Endothelial cell of umbilical vein (primary cell): Measurements from ENCODE around the gene TH. TPM values are rescaled to one million over a fixed set of nuclear protein-coding genes. Genes with fewer than 3 reads are reported as not detected.

Source experiments
- BruUV-seq: library from RNA; stranded (reverse); fragments of 400-500 nt; replicated peaks from 2 replicates; lab custom pipeline; 2021; lab: Mats Ljungman, UMichigan
- CTCF ChIA-PET: fragments of 300-600, 350-600 bp; sonication (Branson Sonifier 250); formaldehyde crosslinking; loops from one replicate; lab custom pipeline; 2021; ENCODE audit warnings: antibody characterized with exemption, inconsistent platforms; lab: Charles Lee
- POLR2A ChIA-PET: fragments of 300-600, 350-600 bp; sonication (Branson Sonifier 250); formaldehyde crosslinking; loops from one replicate; lab custom pipeline; 2021; ENCODE audit warnings: antibody characterized with exemption, inconsistent platforms; lab: Charles Lee
- DNase-seq: peaks from one replicate; pipeline ENCODE4 v3.0.0-alpha.2; 2011; ENCODE audit warnings: low read depth, low spot score
- FAIRE-seq: peaks from 2 replicates; lab custom pipeline; 2011; peaks lifted over from hg19 to GRCh38; lab: Jason Lieb, UNC
- H2AFZ ChIP-seq: 2 replicates; pipeline ENCODE4 v1.6.0; 2012; ENCODE audit warnings: low read depth, low read length, control low read depth, inconsistent platforms
- H3K27ac ChIP-seq: 2 replicates; pipeline ENCODE4 v1.5.1; 2011; ENCODE audit warnings: low read depth, mild to moderate bottlenecking, control low read depth, low read length, moderate library complexity; ENCODE audit not compliant: insufficient read depth
- H3K27me3 ChIP-seq, 2 experiments: 2 replicates each; pipeline versions ENCODE4 v1.6.0 to v1.6.1; 2011; ENCODE audit warnings: low read length in 2 of 2, mixed read lengths in 1 of 2; ENCODE audit not compliant: control insufficient read depth in 2 of 2, insufficient read depth in 2 of 2
- H3K36me3 ChIP-seq, 2 experiments: 2 replicates in 1 of 2; 3 replicates in 1 of 2; pipeline ENCODE4 v1.5.1; 2011; ENCODE audit warnings: low read length in 2 of 2, mild to moderate bottlenecking in 1 of 2, moderate library complexity in 1 of 2; ENCODE audit not compliant: control insufficient read depth in 2 of 2, insufficient read depth in 2 of 2; ENCODE audit errors: extremely low read depth in 1 of 2
- H3K4me1 ChIP-seq: 3 replicates; pipeline ENCODE4 v1.5.1; 2011; ENCODE audit warnings: mild to moderate bottlenecking, low read length; ENCODE audit not compliant: control insufficient read depth, insufficient read depth; ENCODE audit errors: extremely low read depth
- H3K4me2 ChIP-seq: 2 replicates; pipeline ENCODE4 v1.6.1; 2011; ENCODE audit warnings: low read length, control low read depth, mixed read lengths; ENCODE audit not compliant: insufficient read depth
- H3K4me3 ChIP-seq, 3 experiments: fragments of 200-600 bp in 1 of 3; sonication (generic), shearing (Covaris generic) in 1 of 3; replicated peaks in 1 of 3; 2 replicates each; pipeline ENCODE4 v1.5.1; 2011 to 2016; ENCODE audit warnings: control low read depth in 3 of 3, low read length in 3 of 3, mild to moderate bottlenecking in 2 of 3, inconsistent platforms in 1 of 3, low read depth in 1 of 3, moderate library complexity in 1 of 3; ENCODE audit not compliant: insufficient read depth in 1 of 3
- H3K79me2 ChIP-seq: 2 replicates; pipeline ENCODE4 v1.6.0; 2012; ENCODE audit warnings: low read length, inconsistent platforms; ENCODE audit not compliant: control insufficient read depth, insufficient read depth
- H3K9ac ChIP-seq: replicated peaks from 2 replicates; pipeline ENCODE3; 2011; ENCODE audit warnings: low read length, control low read depth; ENCODE audit not compliant: insufficient read depth; ENCODE audit errors: extremely low read depth
- H3K9me1 ChIP-seq: replicated peaks from 3 replicates; pipeline ENCODE4 v1.6.0; 2011; ENCODE audit warnings: mild to moderate bottlenecking, low read length; ENCODE audit not compliant: control insufficient read depth, insufficient read depth; ENCODE audit errors: extremely low read depth
- H3K9me3 ChIP-seq: replicated peaks from 2 replicates; pipeline ENCODE4 v1.5.1; 2012; ENCODE audit warnings: low read length, inconsistent platforms; ENCODE audit not compliant: control insufficient read depth, insufficient read depth
- H4K20me1 ChIP-seq: replicated peaks from 2 replicates; pipeline ENCODE3; 2011; ENCODE audit warnings: mild to moderate bottlenecking, low read length; ENCODE audit not compliant: control insufficient read depth, insufficient read depth; ENCODE audit errors: extremely low read depth
- EZH2 ChIP-seq: IDR thresholded peaks from 2 replicates; pipeline ENCODE4 v1.6.1; 2012; ENCODE audit warnings: borderline replicate concordance, low read depth, mild to moderate bottlenecking, moderate library complexity, low read length, inconsistent platforms; ENCODE audit not compliant: severe bottlenecking
- FOS ChIP-seq: IDR thresholded peaks from 2 replicates; pipeline ENCODE4 v1.6.1; 2011; ENCODE audit warnings: mild to moderate bottlenecking, low read length, moderate library complexity, borderline replicate concordance; ENCODE audit not compliant: insufficient read depth
- GATA2 ChIP-seq: IDR thresholded peaks from 2 replicates; pipeline ENCODE4 v1.7.0; 2011; ENCODE audit warnings: low read depth, mild to moderate bottlenecking, moderate library complexity, mixed read lengths, low read length; ENCODE audit not compliant: insufficient read length, insufficient read depth
- JUN ChIP-seq: IDR thresholded peaks from 2 replicates; pipeline ENCODE4 v1.6.1; 2011; ENCODE audit warnings: borderline replicate concordance, low read depth; ENCODE audit not compliant: insufficient read length, insufficient read depth
- MAX ChIP-seq: IDR thresholded peaks from 2 replicates; pipeline ENCODE4 v1.6.1; 2011; ENCODE audit not compliant: insufficient read depth, insufficient read length
- MYC ChIP-seq: IDR thresholded peaks from one replicate; pipeline ENCODE4 v1.6.1; 2011; ENCODE audit warnings: mild to moderate bottlenecking, low read depth, low read length
- POLR2A ChIP-seq: IDR thresholded peaks from 2 replicates; pipeline ENCODE4 v1.6.1; 2012; ENCODE audit warnings: low read depth, mild to moderate bottlenecking, control low read depth, low read length
- POLR2AphosphoS5 ChIP-seq: IDR thresholded peaks from 2 replicates; pipeline ENCODE4 v1.6.1; 2012; ENCODE audit warnings: low read depth, mild to moderate bottlenecking, control low read depth, low read length, moderate library complexity; ENCODE audit not compliant: insufficient read depth
- dilution Hi-C: fragments of 300-500 bp; cut with MboI; formaldehyde crosslinking; loops from one replicate; pipeline ENCODE4 v1.15.0; 2019; ENCODE audit warnings: low sequenced_read_pairs; ENCODE audit not compliant: extremely low pct_ligation_motif_present
- intact Hi-C: fragments of 100-400 bp; cut with micrococcal nuclease; formaldehyde crosslinking; loops from one replicate; pipeline ENCODE4 v1.10.0; 2022
- polyA plus RNA-seq, 4 experiments: library from polyadenylated mRNA; depleted of rRNA in 3 of 4; stranded (reverse) in 3 of 4; unstranded in 1 of 4; fragments of >200 nt; gene quantifications; 2 replicates each; pipeline versions ENCODE4 v1.2.1 to v1.2.3, GENCODE V29; 2011 to 2012; ENCODE audit warnings: missing spikeins in 1 of 4
- total RNA-seq: library from RNA; stranded (reverse); gene quantifications from 2 replicates; pipeline ENCODE4 v1.2.3, GENCODE V29; 2021
- TF ChIP-seq, protein P1 (sequence below), 2 donors: IDR thresholded peaks; 1 replicate in 1 of 2; 2 replicates in 1 of 2; pipeline ENCODE4 v1.5.1; 2011; ENCODE audit warnings: low read length in 2 of 2, mild to moderate bottlenecking in 2 of 2, moderate library complexity in 2 of 2, control low read depth in 1 of 2, inconsistent platforms in 1 of 2, low read depth in 1 of 2; ENCODE audit not compliant: insufficient read depth in 1 of 2; ENCODE audit errors: extremely low read depth in 1 of 2

Gene TH
- total and polyA plus RNA-seq, 2 donors (not counting 3 experiments of a cell fraction or from before 2014, with no cell fraction given), result not detected

- POLR2A ChIA-PET, result no interaction called here
- Histone ChIP-seq H3K9me3 (no peaks in the 10 kb centered on the region), H3K27ac (no peak overlapping the region), H3K36me3 (no peaks in the 10 kb centered on the region), H3K9me1 (no peaks in the 10 kb centered on the region), H3K4me2 (no peak overlapping the region), H3K9ac (no peak overlapping the region), H3K27me3 (peaks cover 0 to 2% of the 10 kb centered on the region in 2 experiments), H3K79me2 (no peaks in the 10 kb centered on the region), H4K20me1 (no peaks in the 10 kb centered on the region), H3K4me3 (no peak overlapping the region), H2AFZ (no peak overlapping the region), H3K4me1 (no peaks in the 10 kb centered on the region)
- BruUV-seq, result no TSS peak
- intact Hi-C loops, result no loop called here
- FAIRE-seq (no peak), DNase-seq (no peak)
- CTCF ChIA-PET, result no interaction called here
- TF ChIP-seq JUN (no peak), MAX (no peak), POLR2A (no peak), MYC (no peak), GATA2 (no peak), EZH2 (no peak), POLR2AphosphoS5 (no peak), FOS (no peak)
- TF ChIP-seq, protein P1, sequence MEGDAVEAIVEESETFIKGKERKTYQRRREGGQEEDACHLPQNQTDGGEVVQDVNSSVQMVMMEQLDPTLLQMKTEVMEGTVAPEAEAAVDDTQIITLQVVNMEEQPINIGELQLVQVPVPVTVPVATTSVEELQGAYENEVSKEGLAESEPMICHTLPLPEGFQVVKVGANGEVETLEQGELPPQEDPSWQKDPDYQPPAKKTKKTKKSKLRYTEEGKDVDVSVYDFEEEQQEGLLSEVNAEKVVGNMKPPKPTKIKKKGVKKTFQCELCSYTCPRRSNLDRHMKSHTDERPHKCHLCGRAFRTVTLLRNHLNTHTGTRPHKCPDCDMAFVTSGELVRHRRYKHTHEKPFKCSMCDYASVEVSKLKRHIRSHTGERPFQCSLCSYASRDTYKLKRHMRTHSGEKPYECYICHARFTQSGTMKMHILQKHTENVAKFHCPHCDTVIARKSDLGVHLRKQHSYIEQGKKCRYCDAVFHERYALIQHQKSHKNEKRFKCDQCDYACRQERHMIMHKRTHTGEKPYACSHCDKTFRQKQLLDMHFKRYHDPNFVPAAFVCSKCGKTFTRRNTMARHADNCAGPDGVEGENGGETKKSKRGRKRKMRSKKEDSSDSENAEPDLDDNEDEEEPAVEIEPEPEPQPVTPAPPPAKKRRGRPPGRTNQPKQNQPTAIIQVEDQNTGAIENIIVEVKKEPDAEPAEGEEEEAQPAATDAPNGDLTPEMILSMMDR (IDR thresholded peaks at IDR 0.05; ENCODE audit: extremely low read depth in 1 of 2, insufficient read depth in 1 of 2, low read depth in 1 of 2, low read length in 2 of 2), result no peak
- dilution Hi-C loops, result no loop called here
Observed at GRCh38 chr11:2130881-2131352, 40.7 kb downstream of the TH start.
